ENCODE data around the gene IL4R. TPM values are rescaled to one million over a fixed set of nuclear protein-coding genes. Genes with fewer than 3 reads are reported as not detected.

The IL4R gene
- total and polyA plus RNA-seq, 2 of the 13 experiments (the other 11 are each of a cell fraction or from before 2014, with no cell fraction given), result 15.9 to 49.6 TPM

DNA sequence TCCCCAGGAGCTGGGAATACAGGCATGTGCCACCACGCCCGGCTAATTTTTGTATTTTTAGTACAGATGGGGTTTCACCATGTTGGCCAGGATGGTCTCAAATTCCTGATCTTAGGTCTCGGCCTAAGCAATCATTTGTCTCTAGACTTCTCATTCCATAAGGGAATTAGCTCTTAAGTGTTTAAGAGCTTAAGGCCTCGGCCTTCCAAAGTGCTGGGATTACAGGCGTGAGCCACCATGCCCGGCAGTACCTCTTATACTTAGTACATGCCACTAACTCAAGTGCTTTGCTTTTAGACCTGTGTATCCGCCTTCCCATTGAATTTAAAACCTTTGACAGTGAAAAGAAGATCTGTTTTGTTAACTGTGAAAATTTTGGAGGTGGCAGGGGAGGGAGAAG lies 71.6 kb downstream of the IL4R start (continued):
- TF ChIP-seq, protein P1, sequence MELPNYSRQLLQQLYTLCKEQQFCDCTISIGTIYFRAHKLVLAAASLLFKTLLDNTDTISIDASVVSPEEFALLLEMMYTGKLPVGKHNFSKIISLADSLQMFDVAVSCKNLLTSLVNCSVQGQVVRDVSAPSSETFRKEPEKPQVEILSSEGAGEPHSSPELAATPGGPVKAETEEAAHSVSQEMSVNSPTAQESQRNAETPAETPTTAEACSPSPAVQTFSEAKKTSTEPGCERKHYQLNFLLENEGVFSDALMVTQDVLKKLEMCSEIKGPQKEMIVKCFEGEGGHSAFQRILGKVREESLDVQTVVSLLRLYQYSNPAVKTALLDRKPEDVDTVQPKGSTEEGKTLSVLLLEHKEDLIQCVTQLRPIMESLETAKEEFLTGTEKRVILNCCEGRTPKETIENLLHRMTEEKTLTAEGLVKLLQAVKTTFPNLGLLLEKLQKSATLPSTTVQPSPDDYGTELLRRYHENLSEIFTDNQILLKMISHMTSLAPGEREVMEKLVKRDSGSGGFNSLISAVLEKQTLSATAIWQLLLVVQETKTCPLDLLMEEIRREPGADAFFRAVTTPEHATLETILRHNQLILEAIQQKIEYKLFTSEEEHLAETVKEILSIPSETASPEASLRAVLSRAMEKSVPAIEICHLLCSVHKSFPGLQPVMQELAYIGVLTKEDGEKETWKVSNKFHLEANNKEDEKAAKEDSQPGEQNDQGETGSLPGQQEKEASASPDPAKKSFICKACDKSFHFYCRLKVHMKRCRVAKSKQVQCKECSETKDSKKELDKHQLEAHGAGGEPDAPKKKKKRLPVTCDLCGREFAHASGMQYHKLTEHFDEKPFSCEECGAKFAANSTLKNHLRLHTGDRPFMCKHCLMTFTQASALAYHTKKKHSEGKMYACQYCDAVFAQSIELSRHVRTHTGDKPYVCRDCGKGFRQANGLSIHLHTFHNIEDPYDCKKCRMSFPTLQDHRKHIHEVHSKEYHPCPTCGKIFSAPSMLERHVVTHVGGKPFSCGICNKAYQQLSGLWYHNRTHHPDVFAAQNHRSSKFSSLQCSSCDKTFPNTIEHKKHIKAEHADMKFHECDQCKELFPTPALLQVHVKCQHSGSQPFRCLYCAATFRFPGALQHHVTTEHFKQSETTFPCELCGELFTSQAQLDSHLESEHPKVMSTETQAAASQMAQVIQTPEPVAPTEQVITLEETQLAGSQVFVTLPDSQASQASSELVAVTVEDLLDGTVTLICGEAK (IDR thresholded peaks at IDR 0.05), result no peak
- TF ChIP-seq, protein P1 (CRISPR knock-in tag; IDR thresholded peaks at IDR 0.05), result no peak
- TF ChIP-seq ZGPAT (CRISPR knock-in tag; IDR thresholded peaks at IDR 0.05) (no peak), TEAD3 (CRISPR knock-in tag; optimal IDR thresholded peaks at IDR 0.05; ENCODE audit: borderline replicate concordance) (no peak), ESRRA (CRISPR knock-in tag; IDR thresholded peaks at IDR 0.05; ENCODE audit: low read depth) (no peak)

All from HepG2 (cell line).